ENCODE measurements around the gene ADAT1. TPM values are rescaled to one million over a fixed set of nuclear protein-coding genes. Genes with fewer than 3 reads are reported as not detected.

ADAT1 gene
- total and polyA plus RNA-seq, 2 of the 13 experiments (the other 11 are each of a cell fraction or from before 2014, with no cell fraction given) = 18.4 to 40.8 TPM

DNA sequence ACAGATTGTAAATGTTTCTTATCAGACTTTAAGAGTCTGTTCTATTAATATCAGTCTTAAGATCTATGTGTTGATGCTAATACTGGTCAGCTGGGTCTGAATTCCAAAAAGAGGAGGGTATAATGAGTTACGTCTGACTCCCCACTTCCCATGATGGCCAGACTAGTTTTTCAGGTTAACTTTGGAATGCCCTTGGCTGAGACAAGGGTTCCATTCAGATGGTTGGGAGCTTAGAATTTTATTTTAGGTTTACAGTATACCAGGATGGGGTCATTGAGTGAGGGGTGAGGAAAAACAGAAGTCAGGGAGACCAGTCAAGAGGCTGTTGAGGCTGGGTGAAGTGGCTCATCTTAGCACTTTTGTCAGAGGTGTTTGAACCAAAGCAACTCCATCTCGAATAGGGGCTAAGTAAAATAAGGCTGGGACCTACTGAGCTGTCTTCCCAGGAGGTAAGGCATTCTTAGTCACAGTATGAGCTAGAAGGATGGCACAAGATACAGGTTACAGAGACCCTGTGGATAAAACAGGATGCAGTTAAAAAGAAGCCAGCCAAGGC, 64.2 kb downstream of the ADAT1 start:
- in situ Hi-C loops (cut with HindIII; ENCODE audit: extremely low pct_ligation_motif_present, low pct_unique_long_range_greater_than_20kb) = no loop called here
- TF ChIP-seq ZNF775 (CRISPR knock-in tag; IDR thresholded peaks at IDR 0.05; ENCODE audit: borderline replicate concordance) (no peak), ERF (CRISPR knock-in tag; IDR thresholded peaks at IDR 0.05) (no peak), BCL6 (CRISPR knock-in tag; IDR thresholded peaks at IDR 0.05) (no peak), ZNF256 (CRISPR knock-in tag; conservative IDR thresholded peaks at IDR 0.05) (no peak), ZMAT3 (CRISPR knock-in tag; conservative IDR thresholded peaks at IDR 0.05) (no peak), NFE2 (CRISPR knock-in tag; IDR thresholded peaks at IDR 0.05) (no peak)
- TF ChIP-seq, protein P1, sequence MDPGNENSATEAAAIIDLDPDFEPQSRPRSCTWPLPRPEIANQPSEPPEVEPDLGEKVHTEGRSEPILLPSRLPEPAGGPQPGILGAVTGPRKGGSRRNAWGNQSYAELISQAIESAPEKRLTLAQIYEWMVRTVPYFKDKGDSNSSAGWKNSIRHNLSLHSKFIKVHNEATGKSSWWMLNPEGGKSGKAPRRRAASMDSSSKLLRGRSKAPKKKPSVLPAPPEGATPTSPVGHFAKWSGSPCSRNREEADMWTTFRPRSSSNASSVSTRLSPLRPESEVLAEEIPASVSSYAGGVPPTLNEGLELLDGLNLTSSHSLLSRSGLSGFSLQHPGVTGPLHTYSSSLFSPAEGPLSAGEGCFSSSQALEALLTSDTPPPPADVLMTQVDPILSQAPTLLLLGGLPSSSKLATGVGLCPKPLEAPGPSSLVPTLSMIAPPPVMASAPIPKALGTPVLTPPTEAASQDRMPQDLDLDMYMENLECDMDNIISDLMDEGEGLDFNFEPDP (CRISPR knock-in tag; conservative IDR thresholded peaks at IDR 0.05) = 0 out of 2 replicates have a peak, but pooled peaks have one; percentile 28
- ATAC-seq (no peak), DNase-seq (ENCODE audit: low spot score) (no peak), FAIRE-seq (no peak)
- H4K20me1 ChIP-seq (ENCODE audit: insufficient read depth, low read length) = no peaks in the 10 kb centered on the region
- H3K36me3 ChIP-seq (replicated peaks in 1 of 2; ENCODE audit: control insufficient read depth in 1 of 2, insufficient read depth in 2 of 2, low read length in 2 of 2) = no peaks in the 10 kb centered on the region
- ChIA-PET POLR2A (no interaction called here), CTCF (ENCODE audit: low intra/inter-chr PET ratio, low total read pairs) (no interaction called here)
- H3K9ac ChIP-seq (ENCODE audit: insufficient read depth, low read depth, low read length) = no peak overlapping the region
- 16% methylated on average over 2 of the region's 2 CpGs for WGBS (ENCODE audit: low lambda C conversion rate)
- H3K4me2 ChIP-seq (ENCODE audit: low read depth, low read length) = no peak overlapping the region
- BruUV-seq (replicated peaks) = no TSS peak
- peaks cover 0 to 16% of the 10 kb centered on the region in 2 experiments; a peak in 3 of 5 replicates for H3K27me3 ChIP-seq (ENCODE audit: control insufficient read depth in 1 of 2, insufficient read depth in 2 of 2, low read length in 2 of 2)
- no peak overlapping the region for H3K27ac ChIP-seq (ENCODE audit: extremely low read length, insufficient read depth, low read length)
- intact Hi-C loops (cut with micrococcal nuclease; ENCODE audit: unreplicated experiment) = loop anchor here (5.0 kb wide), 3 partner anchors 33 to 63 kb away; partner anchors contain the start of gene ADAT1
- peaks cover 28% of the 10 kb centered on the region for H3K4me1 ChIP-seq (ENCODE audit: insufficient read depth, low read length)
- H3K4me3 ChIP-seq (replicated peaks in 1 of 3; ENCODE audit: insufficient read depth in 1 of 3, low read depth in 2 of 3, low read length in 3 of 3) = no peak overlapping the region
- H3K9me3 ChIP-seq (ENCODE audit: low read length) = no peaks in the 10 kb centered on the region
- no peaks in the 10 kb centered on the region for H3K79me2 ChIP-seq (ENCODE audit: insufficient read depth, low read length)
- H2AFZ ChIP-seq (ENCODE audit: low read length) = no peak overlapping the region
